ENCODE results near the gene RTL10.

The RTL10 gene

DNA sequence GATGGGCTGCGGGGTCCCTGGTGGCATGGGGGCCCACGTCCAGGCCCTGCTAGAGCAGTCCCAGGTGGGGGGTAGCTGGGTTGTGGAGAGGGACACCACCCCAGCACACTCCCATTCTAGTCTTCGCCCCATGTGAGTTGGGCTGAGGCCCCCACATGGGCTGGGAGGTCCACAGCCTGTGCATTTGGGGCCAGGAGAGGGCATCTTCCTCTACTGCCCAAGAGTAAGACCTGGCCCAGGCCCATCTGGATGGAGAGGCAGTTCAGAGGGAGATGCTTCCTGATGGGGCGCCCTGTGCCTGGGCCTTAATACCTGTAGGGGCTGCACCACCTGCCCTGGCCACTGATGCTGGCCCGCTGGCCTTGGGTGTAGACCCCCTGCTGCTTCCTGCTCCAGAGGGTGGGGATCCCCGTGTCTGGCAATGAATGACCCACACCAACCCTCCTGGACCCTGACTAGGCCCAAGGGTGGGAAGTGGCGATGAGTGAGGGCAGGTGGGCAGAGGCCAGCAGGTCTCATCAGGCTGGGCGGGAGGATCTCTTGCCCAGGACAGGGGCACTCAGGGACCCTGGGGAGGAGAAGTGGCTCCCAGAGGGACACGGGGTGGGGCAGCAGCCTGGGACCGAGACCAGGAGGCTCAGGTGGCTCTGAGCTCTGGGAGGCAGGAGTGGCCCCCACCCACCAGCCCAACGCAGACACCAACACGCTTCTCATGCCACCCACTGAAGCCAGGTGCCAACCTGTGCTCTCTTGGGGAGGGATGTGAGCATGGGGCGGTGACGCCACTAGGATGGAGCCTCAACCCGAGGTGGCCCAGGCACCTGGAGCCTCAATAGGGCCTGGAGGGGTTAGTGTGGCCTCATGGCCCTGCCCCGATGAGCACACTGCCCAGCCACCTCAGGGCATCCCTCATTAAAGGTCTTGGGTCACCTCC lies 17.4 kb upstream of the RTL10 start:
- in situ Hi-C loops (cut with HindIII; ENCODE audit: low sequenced_read_pairs): no loop called here
- TF ChIP-seq, protein P1, sequence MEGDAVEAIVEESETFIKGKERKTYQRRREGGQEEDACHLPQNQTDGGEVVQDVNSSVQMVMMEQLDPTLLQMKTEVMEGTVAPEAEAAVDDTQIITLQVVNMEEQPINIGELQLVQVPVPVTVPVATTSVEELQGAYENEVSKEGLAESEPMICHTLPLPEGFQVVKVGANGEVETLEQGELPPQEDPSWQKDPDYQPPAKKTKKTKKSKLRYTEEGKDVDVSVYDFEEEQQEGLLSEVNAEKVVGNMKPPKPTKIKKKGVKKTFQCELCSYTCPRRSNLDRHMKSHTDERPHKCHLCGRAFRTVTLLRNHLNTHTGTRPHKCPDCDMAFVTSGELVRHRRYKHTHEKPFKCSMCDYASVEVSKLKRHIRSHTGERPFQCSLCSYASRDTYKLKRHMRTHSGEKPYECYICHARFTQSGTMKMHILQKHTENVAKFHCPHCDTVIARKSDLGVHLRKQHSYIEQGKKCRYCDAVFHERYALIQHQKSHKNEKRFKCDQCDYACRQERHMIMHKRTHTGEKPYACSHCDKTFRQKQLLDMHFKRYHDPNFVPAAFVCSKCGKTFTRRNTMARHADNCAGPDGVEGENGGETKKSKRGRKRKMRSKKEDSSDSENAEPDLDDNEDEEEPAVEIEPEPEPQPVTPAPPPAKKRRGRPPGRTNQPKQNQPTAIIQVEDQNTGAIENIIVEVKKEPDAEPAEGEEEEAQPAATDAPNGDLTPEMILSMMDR (IDR thresholded peaks at IDR 0.05; ENCODE audit: low read depth, low read length, missing control alignments): no peak

GRCh38 chr22:19871023-19871844 lies 16.6 kb upstream of the RTL10 start:
- TF ChIP-seq, protein P1 (IDR thresholded peaks at IDR 0.05; ENCODE audit: low read depth, low read length, missing control alignments): no peak
- in situ Hi-C loops (cut with HindIII; ENCODE audit: low sequenced_read_pairs): no loop called here
- DNase-seq (ENCODE audit: low read depth): no peak
- no peak overlapping the region for H3K4me3 ChIP-seq (ENCODE audit: low read depth, low read length)

More for the DNA sequence above, 17.4 kb upstream of the RTL10 start:
- no peak for DNase-seq (ENCODE audit: low read depth)
- H3K4me3 ChIP-seq (ENCODE audit: low read depth, low read length): no peak overlapping the region

DNA sequence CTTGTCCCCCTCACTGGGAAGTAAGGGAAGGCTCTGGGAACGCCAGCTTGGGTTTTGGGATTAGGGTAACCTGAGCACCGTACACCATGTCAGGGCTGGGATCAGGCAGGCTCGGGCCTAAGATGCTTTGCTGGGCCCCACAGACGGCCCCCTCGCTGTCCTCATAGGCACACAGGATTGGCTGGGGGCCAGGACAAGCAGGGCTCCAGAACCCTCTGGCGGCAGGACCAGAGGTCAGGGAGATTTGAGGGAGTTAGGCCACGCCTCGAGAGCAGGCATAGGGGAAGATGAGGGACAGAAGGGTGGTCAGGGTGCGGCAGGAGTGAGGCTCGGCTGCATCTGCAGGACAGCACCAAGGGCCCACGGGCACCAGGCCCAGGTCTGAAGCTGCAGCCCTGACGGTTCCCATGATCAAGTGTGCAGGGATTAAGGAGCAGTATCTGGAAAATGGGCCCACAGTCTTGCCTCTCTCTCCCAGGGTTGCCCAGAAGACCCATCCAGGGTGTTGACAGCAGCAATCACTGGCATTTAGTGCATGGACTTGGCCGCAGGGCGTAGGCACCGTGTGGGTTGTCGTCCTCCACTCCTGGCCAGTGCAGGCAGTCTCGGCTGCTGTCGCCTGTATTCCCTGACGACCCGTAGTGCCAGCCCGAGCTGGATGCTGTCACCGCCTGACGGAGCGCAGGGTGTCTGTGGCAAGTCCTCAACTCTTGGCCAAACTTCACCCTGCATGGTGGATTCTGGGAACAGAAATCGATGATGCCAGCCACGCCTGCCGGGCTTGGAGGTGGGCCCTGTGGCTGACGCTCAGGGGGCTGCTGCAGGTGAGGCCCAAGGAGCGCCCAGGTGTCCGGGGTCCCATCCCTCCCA lies 15.7 kb upstream of the RTL10 start:
- in situ Hi-C loops (cut with HindIII; ENCODE audit: low sequenced_read_pairs): no loop called here
- DNase-seq (ENCODE audit: low read depth): no peak
- H3K4me3 ChIP-seq (ENCODE audit: low read depth, low read length): no peak overlapping the region
- TF ChIP-seq, protein P1 (IDR thresholded peaks at IDR 0.05; ENCODE audit: low read depth, low read length, missing control alignments): no peak

DNA sequence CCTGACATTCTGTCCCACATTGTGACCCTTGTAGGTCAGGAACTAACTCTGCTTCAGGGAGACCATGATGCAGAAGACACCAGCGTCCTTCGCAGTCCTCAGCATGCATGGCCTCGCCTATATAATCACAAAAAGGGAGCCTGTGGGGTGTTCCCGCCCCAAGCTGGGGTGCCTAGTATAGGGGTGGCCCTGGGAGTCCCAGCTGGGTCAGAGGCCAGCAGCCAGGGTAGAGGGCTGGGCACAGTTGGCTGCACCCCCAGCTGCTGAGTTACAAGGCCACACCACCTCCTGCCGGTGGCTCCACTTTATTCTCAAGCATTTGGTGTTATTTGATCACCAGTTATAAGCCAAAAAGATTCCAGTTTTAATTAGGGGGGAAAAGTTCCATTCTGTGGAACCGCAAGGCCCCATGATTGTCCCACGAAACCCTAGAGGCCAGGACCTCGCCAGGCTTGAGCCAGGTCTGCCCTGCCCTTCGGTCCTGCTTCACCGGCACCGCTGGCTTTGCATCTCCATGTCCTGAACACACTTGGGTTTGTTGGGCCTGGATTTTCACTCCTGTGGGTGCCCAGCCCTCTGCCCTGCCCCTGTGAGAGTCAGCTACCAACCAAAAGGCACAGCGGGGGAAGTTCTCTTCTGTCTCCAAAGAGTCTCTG lies 15.0 kb upstream of the RTL10 start:
- no peak for DNase-seq (ENCODE audit: low read depth)
- no peak overlapping the region for H3K4me3 ChIP-seq (ENCODE audit: low read depth, low read length)
- in situ Hi-C loops (cut with HindIII; ENCODE audit: low sequenced_read_pairs): no loop called here
- TF ChIP-seq, protein P1 (IDR thresholded peaks at IDR 0.05; ENCODE audit: low read depth, low read length, missing control alignments): no peak

- TF ChIP-seq, protein P1 (IDR thresholded peaks at IDR 0.05; ENCODE audit: low read depth, low read length, missing control alignments): no peak
- DNase-seq (ENCODE audit: low read depth): no peak
These were observed 14.2 kb upstream of the RTL10 start for GRCh38 chr22:19868773-19869471.

More at GRCh38 chr22:19868773-19869471, 14.2 kb upstream of the RTL10 start:
- no peak overlapping the region for H3K4me3 ChIP-seq (ENCODE audit: low read depth, low read length)
- in situ Hi-C loops (cut with HindIII; ENCODE audit: low sequenced_read_pairs): no loop called here

All from astrocyte of the cerebellum (primary cell).